ENCODE data around the gene SMG6. TPM values are rescaled to one million over a fixed set of nuclear protein-coding genes. Genes with fewer than 3 reads are reported as not detected.
A peak's percentile ranks its signal among the peaks of the same experiment; 100 is the strongest.
"Not testable (repeated sequence)": the region's sequence is repeated elsewhere in the genome, so short reads cannot be mapped to it uniquely, and the experiment has no call there.

SMG6 gene
- polyA plus RNA-seq, 2 donors: 14.0 to 16.7 TPM

DNA sequence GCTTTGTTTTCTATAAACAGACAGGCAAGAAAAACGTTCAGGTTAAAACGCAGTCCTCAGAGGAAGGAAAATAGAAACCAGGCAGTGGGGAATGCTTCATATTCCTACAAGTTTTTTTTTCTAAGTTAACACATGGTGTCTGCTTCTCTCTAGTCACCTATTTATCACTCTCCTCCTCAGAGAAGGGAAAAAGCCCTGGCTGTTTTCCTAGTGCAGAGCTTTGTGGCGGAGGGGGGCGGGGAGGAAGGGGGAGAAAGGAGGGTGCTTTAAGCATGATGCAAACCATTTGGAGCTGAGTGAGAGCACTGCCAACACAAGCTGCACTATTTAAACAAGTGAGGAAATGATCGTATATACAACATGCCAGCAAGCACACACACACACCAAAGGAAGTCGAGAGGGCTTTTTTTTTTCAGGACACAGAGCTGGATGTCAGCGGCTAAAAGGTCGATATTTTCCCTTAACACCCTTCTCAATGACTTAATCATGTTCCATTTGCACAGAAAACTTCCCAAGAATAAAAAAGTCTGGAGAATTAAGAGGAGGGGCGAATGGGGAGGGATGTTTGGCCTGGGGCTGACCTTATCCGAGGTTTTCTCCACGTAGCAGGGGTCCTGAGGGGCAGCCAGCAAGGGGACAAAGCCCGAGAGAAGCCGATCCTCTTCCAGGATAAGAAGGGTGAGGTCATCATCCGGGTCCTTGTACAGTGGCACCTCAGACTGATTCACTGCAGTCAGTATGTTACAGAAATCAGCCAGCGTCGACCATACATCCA, 131.3 kb downstream of the SMG6 start:
- peak overlapping the region; percentile 81 to 85 for H3K27ac ChIP-seq (ENCODE audit: low read depth in 2 of 2, low read length in 1 of 2)
- H3K36me3 ChIP-seq (ENCODE audit: control insufficient read depth in 2 of 2, insufficient read depth in 2 of 2, low read length in 1 of 2): peaks cover 0 to 3% of the 10 kb centered on the region in 2 donors
- no peaks in the 10 kb centered on the region for H3K27me3 ChIP-seq (ENCODE audit: control insufficient read depth in 1 of 2, insufficient read depth in 2 of 2, low read length in 2 of 2)
- WGBS, 2 donors: 34 to 36% methylated on average over 16 of the region's 16 CpGs
- H3K9me3 ChIP-seq (ENCODE audit: control insufficient read depth in 2 of 2, insufficient read depth in 1 of 2, low read depth in 1 of 2, low read length in 1 of 2): no peaks in the 10 kb centered on the region
- no peak overlapping the region for H3K4me3 ChIP-seq (ENCODE audit: low read depth in 1 of 2, low read length in 2 of 2)
- H3K4me1 ChIP-seq (ENCODE audit: control insufficient read depth in 2 of 2, insufficient read depth in 2 of 2, low read length in 1 of 2): peaks cover 0 to 7% of the 10 kb centered on the region in 2 donors

DNA sequence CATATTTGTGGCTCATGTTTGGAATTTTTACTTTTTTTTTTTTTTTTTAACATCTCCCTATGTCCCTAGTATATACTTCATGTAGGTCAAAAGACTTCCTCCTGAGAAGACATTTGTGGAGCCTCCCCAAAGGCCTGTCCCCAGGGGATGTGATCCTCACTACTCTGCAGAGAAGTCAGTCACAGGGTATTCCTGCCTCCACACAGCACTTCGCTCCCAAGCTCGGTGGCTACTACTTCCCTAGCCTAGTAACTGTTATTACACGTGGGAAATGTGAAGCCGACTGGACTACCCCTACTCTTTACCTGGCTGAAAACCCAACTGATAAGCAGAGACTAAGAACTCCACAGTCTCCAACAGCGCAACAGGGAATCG, 131.9 kb downstream of the SMG6 start:
- 42 to 48% methylated on average over 6 of the region's 6 CpGs for WGBS, 2 donors

DNA sequence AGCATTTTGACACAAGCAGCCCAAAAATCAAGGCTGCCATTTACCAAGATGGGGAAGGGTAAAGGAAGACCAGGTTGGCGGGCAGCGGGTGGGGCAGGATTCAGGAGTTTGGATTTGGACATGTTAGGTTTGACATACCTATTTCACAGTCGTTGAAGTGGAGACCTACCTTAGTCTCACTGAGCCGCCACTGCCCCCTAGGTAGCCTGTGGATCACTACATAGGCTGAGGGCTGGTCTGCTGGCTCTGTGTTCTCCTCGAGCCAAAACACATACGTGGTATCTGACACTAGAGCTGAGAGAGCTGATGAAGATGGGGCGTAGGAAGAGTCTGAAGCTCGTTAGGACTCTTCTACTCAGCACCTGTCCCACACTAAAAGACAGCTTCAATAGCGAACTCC, 133.6 kb downstream of the SMG6 start:
- Histone ChIP-seq H3K4me1 (ENCODE audit: control insufficient read depth in 2 of 2, insufficient read depth in 2 of 2, low read length in 1 of 2) (peaks cover 0 to 2% of the 10 kb centered on the region in 2 donors), H3K9me3 (ENCODE audit: control insufficient read depth in 2 of 2, insufficient read depth in 1 of 2, low read depth in 1 of 2, low read length in 1 of 2) (no peaks in the 10 kb centered on the region), H3K36me3 (ENCODE audit: control insufficient read depth in 2 of 2, insufficient read depth in 2 of 2, low read length in 1 of 2) (no peaks in the 10 kb centered on the region), H3K27ac (ENCODE audit: low read depth in 2 of 2, low read length in 1 of 2) (peak overlapping the region in 1 of 2 donors; percentile 16), H3K4me3 (ENCODE audit: low read depth in 1 of 2, low read length in 2 of 2) (no peak overlapping the region), H3K27me3 (ENCODE audit: control insufficient read depth in 1 of 2, insufficient read depth in 2 of 2, low read length in 2 of 2) (no peaks in the 10 kb centered on the region)
- 90 to 92% methylated on average over 9 of the region's 9 CpGs for WGBS, 2 donors

More for the DNA sequence above, 131.9 kb downstream of the SMG6 start:
- Histone ChIP-seq H3K9me3 (ENCODE audit: control insufficient read depth in 2 of 2, insufficient read depth in 1 of 2, low read depth in 1 of 2, low read length in 1 of 2) (no peaks in the 10 kb centered on the region), H3K4me1 (ENCODE audit: control insufficient read depth in 2 of 2, insufficient read depth in 2 of 2, low read length in 1 of 2) (peaks cover 0 to 7% of the 10 kb centered on the region in 2 donors), H3K36me3 (ENCODE audit: control insufficient read depth in 2 of 2, insufficient read depth in 2 of 2, low read length in 1 of 2) (peaks cover 0 to 3% of the 10 kb centered on the region in 2 donors), H3K4me3 (ENCODE audit: low read depth in 1 of 2, low read length in 2 of 2) (no peak overlapping the region), H3K27ac (ENCODE audit: low read depth in 2 of 2, low read length in 1 of 2) (peak overlapping the region; percentile 81 to 83), H3K27me3 (ENCODE audit: control insufficient read depth in 1 of 2, insufficient read depth in 2 of 2, low read length in 2 of 2) (no peaks in the 10 kb centered on the region)

DNA sequence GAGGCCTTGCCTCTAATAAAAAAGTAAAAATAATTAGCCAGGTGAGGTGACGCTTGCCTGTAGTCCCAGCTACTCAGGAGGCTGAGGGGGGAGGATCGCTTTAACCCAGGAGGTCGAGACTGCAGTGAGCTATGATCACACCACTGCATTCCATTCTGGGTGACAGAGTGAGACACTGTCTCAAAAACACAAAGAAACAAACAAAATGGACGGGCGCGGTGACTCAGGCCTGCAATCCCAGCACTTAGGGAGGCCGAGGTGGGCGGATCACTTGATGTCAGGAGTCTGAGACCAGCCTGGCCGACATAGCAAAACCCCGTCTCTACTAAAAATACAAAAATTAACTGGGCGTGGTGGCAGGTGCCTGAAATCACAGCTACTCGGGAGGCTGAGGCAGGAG, 137.9 kb downstream of the SMG6 start:
- not testable (repeated sequence) for H3K9me3 ChIP-seq (ENCODE audit: control insufficient read depth in 2 of 2, insufficient read depth in 1 of 2, low read depth in 1 of 2, low read length in 1 of 2); H3K4me3 ChIP-seq (ENCODE audit: low read depth in 1 of 2, low read length in 2 of 2); H3K36me3 ChIP-seq (ENCODE audit: control insufficient read depth in 2 of 2, insufficient read depth in 2 of 2, low read length in 1 of 2); H3K4me1 ChIP-seq (ENCODE audit: control insufficient read depth in 2 of 2, insufficient read depth in 2 of 2, low read length in 1 of 2); H3K27ac ChIP-seq (ENCODE audit: low read depth in 2 of 2, low read length in 1 of 2); H3K27me3 ChIP-seq (ENCODE audit: control insufficient read depth in 1 of 2, insufficient read depth in 2 of 2, low read length in 2 of 2)
- 94 to 95% methylated on average over 12 of the region's 12 CpGs for WGBS, 2 donors

DNA sequence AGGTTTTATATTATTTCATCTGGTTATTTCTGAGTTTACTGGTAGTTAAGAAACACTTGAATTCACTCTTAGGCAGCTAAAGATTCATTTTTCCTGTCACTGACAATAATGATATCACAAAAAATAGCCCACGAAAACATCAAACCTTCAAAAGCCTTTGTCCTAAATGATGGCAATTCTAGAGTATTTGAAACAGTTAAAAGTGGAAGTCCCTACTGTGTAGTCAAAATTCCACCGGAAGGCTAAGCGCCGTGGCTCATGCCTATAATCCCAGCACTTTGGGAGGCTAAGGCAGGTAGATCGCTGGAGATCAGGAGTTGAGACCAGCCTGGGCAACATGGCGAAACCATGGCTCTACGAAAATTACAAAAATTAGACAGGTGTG, 145.2 kb downstream of the SMG6 start:
- peaks cover 0 to 3% of the 10 kb centered on the region in 2 donors for H3K4me1 ChIP-seq (ENCODE audit: control insufficient read depth in 2 of 2, insufficient read depth in 2 of 2, low read length in 1 of 2)
- H3K36me3 ChIP-seq (ENCODE audit: control insufficient read depth in 2 of 2, insufficient read depth in 2 of 2, low read length in 1 of 2): peaks cover 2 to 7% of the 10 kb centered on the region in 2 donors
- H3K27ac ChIP-seq (ENCODE audit: low read depth in 2 of 2, low read length in 1 of 2): no peak overlapping the region
- H3K4me3 ChIP-seq (ENCODE audit: low read depth in 1 of 2, low read length in 2 of 2): no peak overlapping the region
- H3K27me3 ChIP-seq (ENCODE audit: control insufficient read depth in 1 of 2, insufficient read depth in 2 of 2, low read length in 2 of 2): no peaks in the 10 kb centered on the region
- 91% methylated on average over 7 of the region's 7 CpGs for whole genome bisulfite sequencing, 2 donors
- H3K9me3 ChIP-seq (ENCODE audit: control insufficient read depth in 2 of 2, insufficient read depth in 1 of 2, low read depth in 1 of 2, low read length in 1 of 2): no peaks in the 10 kb centered on the region

DNA sequence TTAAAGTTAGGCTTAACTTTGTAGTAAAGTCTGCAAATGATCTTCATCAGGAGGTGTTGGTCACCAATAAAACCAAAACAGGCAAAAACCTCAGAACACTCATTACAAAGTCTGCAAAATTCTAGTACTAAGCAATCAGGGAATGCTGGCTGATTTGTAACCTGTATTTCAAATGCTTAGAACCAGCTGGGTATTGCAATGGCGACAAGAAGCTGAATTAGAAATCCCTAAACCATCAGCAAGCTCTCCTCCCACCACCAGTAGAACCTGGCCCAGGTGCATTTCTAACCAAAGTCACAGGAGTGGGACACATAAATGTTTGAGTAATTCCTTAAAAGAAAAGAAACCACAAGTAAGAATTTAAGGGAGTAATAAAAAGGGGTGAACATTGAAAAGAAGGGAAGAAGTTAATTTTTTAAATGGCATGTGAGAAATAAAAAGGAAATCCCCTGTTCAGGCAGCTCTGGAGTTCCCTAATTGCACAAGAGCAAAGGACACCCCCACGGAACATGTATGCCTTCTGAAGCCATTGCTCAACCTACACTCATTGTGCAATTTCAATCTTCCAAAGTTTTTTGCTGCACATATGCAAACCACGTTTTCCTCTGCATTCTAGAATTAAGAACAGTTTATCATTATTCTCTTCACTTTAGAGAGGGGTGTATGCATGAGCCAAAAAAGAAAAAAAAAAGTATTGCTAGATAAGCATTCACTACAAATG, 145.8 kb downstream of the SMG6 start:
- Histone ChIP-seq H3K4me3 (ENCODE audit: low read depth in 1 of 2, low read length in 2 of 2) (no peak overlapping the region), H3K27me3 (ENCODE audit: control insufficient read depth in 1 of 2, insufficient read depth in 2 of 2, low read length in 2 of 2) (no peaks in the 10 kb centered on the region), H3K36me3 (ENCODE audit: control insufficient read depth in 2 of 2, insufficient read depth in 2 of 2, low read length in 1 of 2) (peaks cover 2 to 7% of the 10 kb centered on the region in 2 donors), H3K9me3 (ENCODE audit: control insufficient read depth in 2 of 2, insufficient read depth in 1 of 2, low read depth in 1 of 2, low read length in 1 of 2) (no peaks in the 10 kb centered on the region), H3K4me1 (ENCODE audit: control insufficient read depth in 2 of 2, insufficient read depth in 2 of 2, low read length in 1 of 2) (peaks cover 0 to 3% of the 10 kb centered on the region in 2 donors), H3K27ac (ENCODE audit: low read depth in 2 of 2, low read length in 1 of 2) (no peak overlapping the region)
- WGBS, 2 donors: 53 to 57% methylated on average over 3 of the region's 3 CpGs

DNA sequence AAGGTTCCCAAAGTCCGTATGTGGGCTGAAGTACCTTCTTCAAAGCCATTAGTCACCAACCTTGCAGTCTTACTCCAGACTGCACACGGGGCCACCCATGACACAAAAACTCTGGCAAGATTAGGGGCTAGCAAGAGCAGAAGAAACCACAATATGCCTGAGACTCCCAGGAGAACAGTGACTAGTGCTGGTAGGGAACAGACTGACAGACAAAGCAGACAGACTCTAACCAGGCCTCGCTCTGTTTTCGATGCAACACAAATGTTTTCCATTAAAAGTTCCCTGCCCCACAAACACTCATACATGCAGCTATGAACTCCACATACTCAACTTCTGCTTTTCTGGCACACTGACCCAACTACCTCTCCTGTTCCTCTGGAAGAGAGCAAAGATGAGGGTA, 146.5 kb downstream of the SMG6 start:
- H3K4me3 ChIP-seq (ENCODE audit: low read depth in 1 of 2, low read length in 2 of 2): no peak overlapping the region
- no peaks in the 10 kb centered on the region for H3K9me3 ChIP-seq (ENCODE audit: control insufficient read depth in 2 of 2, insufficient read depth in 1 of 2, low read depth in 1 of 2, low read length in 1 of 2)
- WGBS, 2 donors: 60 to 66% methylated on average over 4 of the region's 4 CpGs
- peak overlapping the region in 1 of 2 donors; percentile 33 for H3K27ac ChIP-seq (ENCODE audit: low read depth in 2 of 2, low read length in 1 of 2)
- H3K36me3 ChIP-seq (ENCODE audit: control insufficient read depth in 2 of 2, insufficient read depth in 2 of 2, low read length in 1 of 2): peaks cover 2 to 7% of the 10 kb centered on the region in 2 donors
- H3K27me3 ChIP-seq (ENCODE audit: control insufficient read depth in 1 of 2, insufficient read depth in 2 of 2, low read length in 2 of 2): no peaks in the 10 kb centered on the region
- H3K4me1 ChIP-seq (ENCODE audit: control insufficient read depth in 2 of 2, insufficient read depth in 2 of 2, low read length in 1 of 2): peaks cover 0 to 3% of the 10 kb centered on the region in 2 donors

DNA sequence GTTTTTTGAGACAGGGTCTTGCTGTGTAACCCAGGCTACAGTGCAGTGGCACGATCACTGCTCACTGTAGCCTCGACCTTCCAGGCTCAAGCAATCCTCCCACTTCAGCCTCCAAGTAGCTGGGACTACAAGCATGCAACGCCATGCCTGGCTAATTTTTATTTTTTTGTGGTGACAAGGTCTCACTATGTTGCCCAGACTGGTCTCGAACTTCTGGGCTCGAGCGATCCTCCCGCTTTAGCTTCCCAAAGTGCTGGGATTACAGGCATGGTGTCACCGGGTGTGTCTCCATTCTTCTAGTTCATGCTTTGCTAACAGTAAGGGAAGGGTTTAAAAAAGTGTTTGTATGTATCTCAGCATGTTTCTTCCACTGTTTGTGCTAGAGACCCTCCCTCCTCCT, 146.9 kb downstream of the SMG6 start:
- Histone ChIP-seq H3K27me3 (ENCODE audit: control insufficient read depth in 1 of 2, insufficient read depth in 2 of 2, low read length in 2 of 2) (no peaks in the 10 kb centered on the region), H3K4me1 (ENCODE audit: control insufficient read depth in 2 of 2, insufficient read depth in 2 of 2, low read length in 1 of 2) (peaks cover 0 to 3% of the 10 kb centered on the region in 2 donors), H3K4me3 (ENCODE audit: low read depth in 1 of 2, low read length in 2 of 2) (no peak overlapping the region), H3K27ac (ENCODE audit: low read depth in 2 of 2, low read length in 1 of 2) (no peak overlapping the region), H3K36me3 (ENCODE audit: control insufficient read depth in 2 of 2, insufficient read depth in 2 of 2, low read length in 1 of 2) (peaks cover 2 to 7% of the 10 kb centered on the region in 2 donors), H3K9me3 (ENCODE audit: control insufficient read depth in 2 of 2, insufficient read depth in 1 of 2, low read depth in 1 of 2, low read length in 1 of 2) (no peaks in the 10 kb centered on the region)
- WGBS, 2 donors: 81 to 83% methylated on average over 8 of the region's 8 CpGs

DNA sequence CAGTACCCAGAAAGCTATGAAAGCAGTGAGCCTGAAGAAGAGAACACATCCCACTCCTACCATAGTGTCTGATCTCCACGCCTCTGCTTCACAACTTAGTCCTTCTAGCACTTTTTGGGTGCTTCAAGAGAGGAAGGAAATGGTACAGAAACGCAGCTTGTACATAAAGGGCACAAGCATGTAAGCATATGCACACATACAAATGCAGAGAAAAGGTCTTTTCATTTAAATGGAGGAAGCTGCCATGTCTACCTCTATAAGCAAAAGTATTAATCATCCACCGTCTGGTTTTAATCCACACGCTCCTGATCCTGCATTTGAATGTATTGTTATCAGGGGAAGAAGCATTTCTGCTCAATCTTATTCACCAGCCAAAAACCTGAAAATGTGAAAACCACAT, 148.0 kb downstream of the SMG6 start:
- Histone ChIP-seq H3K9me3 (ENCODE audit: control insufficient read depth in 2 of 2, insufficient read depth in 1 of 2, low read depth in 1 of 2, low read length in 1 of 2) (no peaks in the 10 kb centered on the region), H3K4me3 (ENCODE audit: low read depth in 1 of 2, low read length in 2 of 2) (no peak overlapping the region), H3K4me1 (ENCODE audit: control insufficient read depth in 2 of 2, insufficient read depth in 2 of 2, low read length in 1 of 2) (peaks cover 0 to 3% of the 10 kb centered on the region in 2 donors), H3K27ac (ENCODE audit: low read depth in 2 of 2, low read length in 1 of 2) (no peak overlapping the region), H3K27me3 (ENCODE audit: control insufficient read depth in 1 of 2, insufficient read depth in 2 of 2, low read length in 2 of 2) (no peaks in the 10 kb centered on the region), H3K36me3 (ENCODE audit: control insufficient read depth in 2 of 2, insufficient read depth in 2 of 2, low read length in 1 of 2) (peaks cover 2 to 7% of the 10 kb centered on the region in 2 donors)
- 80% methylated on average over 4 of the region's 4 CpGs for WGBS, 2 donors
